SK-N-SH (cell line): ENCODE data around the gene SFMBT2.

Experiments
- CHD2 ChIP-seq: fragments of 150-350 bp; IDR thresholded peaks from 2 replicates; pipeline ENCODE4 v1.6.1; 2018; ENCODE audit warnings: low read length; ENCODE audit not compliant: partially characterized antibody
- CTCF ChIP-seq: fragments of 200-600 bp; sonication (generic); IDR thresholded peaks from 2 replicates; pipeline ENCODE4 v1.6.1; 2017; ENCODE audit warnings: antibody characterized with exemption, mild to moderate bottlenecking, moderate library complexity
- EP300 ChIP-seq, 2 experiments: IDR thresholded peaks; 2 replicates each; pipeline versions ENCODE4 v1.4.0 to v1.6.1; 2012; ENCODE audit warnings: borderline replicate concordance in 1 of 2, low read depth in 1 of 2, low read length in 1 of 2
- FOXJ3 ChIP-seq: sonication (generic); formaldehyde crosslinking; IDR thresholded peaks from 2 replicates; pipeline ENCODE4 v1.5.1; 2020; ENCODE audit warnings: mild to moderate bottlenecking, missing genetic modification reagents
- FOXM1 ChIP-seq: IDR thresholded peaks from 2 replicates; pipeline ENCODE4 v1.4.0; 2012; ENCODE audit warnings: low read depth, mild to moderate bottlenecking
- GABPA ChIP-seq: IDR thresholded peaks from 2 replicates; pipeline ENCODE4 v1.4.0; 2012; ENCODE audit warnings: low read depth, mild to moderate bottlenecking
- POLR2AphosphoS5 ChIP-seq: IDR thresholded peaks from 2 replicates; pipeline ENCODE4 v1.6.1; 2012; ENCODE audit warnings: low read depth, low read length
- USF2 ChIP-seq: fragments of 150-350 bp; IDR thresholded peaks from 2 replicates; pipeline ENCODE4 v1.6.1; 2017; ENCODE audit warnings: antibody characterized with exemption, low read length, low read depth, borderline replicate concordance

GRCh38 chr10:7311218-7311849 lies 99.5 kb downstream of the SFMBT2 start:
- TF ChIP-seq FOXM1: no peak
- TF ChIP-seq CTCF: no peak
- no peak for TF ChIP-seq POLR2AphosphoS5
- no peak for TF ChIP-seq GABPA
- no peak for TF ChIP-seq FOXJ3 (CRISPR knock-in tag)
- no peak for TF ChIP-seq EP300 (IDR thresholded peaks at IDR 0.05; ENCODE audit: borderline replicate concordance in 1 of 2, low read depth in 1 of 2, low read length in 1 of 2)
- no peak for TF ChIP-seq CHD2
- no peak for TF ChIP-seq USF2
